Stimulated activated CD8-positive, alpha-beta memory T cell treated with anti-CD3 and anti-CD28 coated beads, Interleukin-7, amount 100 ng/mL, for 24 hours (primary cell): ENCODE results near the gene MAPK8.
"Not testable (repeated sequence)": the region's sequence is repeated elsewhere in the genome, so short reads cannot be mapped to it uniquely, and the experiment has no call there.

Experiments used
- DNase-seq: peaks from one replicate; pipeline ENCODE4 v3.0.0-alpha.2; 2020; ENCODE audit warnings: low read depth

The MAPK8 gene

DNA sequence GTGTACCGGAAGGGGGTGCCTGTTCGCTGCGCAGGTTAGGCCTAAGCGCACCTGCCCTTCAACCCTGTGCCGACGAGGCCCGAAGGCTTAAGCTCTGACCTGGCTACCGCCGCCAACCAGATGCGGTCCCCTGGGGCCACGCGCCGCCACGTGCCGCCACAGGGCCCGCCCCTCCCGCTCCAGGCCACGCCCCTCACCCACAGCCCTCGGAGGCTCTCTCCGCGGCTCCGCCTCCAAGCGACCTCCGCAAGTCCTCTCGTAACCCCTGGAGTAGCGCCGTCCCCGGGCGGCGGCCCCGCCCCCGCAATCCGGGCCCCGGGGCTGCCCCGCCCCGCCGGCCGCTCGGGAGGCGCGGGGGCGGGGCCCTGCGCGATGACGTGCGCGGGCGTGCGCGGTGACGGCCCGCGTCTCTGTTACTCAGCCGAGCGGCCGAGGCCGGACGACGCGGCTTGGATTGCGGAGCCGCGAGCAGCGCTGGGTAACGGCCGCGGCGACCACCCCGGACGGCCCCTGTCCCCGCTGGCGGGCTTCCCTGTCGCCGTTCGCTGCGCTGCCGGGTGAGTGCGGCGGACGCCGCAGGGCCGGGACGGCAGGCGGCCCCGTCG lies at the start of gene MAPK8:
MAPK8 (plus strand) TSS at position 413 of the 605 bp plus-strand sequence. CDS start 94,984 bp downstream, outside the sequence.
- DNase-seq, result peak; percentile 82

DNA sequence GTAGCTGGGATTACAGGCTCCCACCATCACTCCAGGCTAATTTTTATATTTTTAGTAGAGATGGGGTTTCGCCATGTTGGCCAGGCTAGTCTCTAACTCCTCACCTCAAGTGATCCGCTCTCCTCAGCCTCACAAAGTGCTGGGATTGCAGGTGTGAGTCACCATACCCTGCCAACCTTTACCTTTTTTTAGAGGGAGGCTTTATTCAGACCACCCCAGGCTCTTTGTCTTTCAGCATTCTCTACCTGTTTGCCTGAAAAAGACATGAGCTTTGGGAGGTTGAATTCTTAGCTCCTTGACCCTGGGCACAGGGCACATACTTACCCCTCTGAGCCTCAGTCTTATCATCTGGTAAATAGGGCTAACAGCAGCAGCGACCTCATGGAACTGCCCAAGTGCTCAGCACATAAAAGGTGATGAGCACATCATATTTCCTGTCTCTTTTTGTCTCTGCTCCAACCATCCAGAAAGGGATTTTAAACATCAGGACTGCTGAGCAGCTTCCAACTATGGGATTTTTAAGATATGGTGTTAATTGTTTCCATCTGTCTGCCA lies 49.0 kb upstream of the MAPK8 start:
- DNase-seq, result no peak

- no peak for DNase-seq
Measured at GRCh38 chr10:48258105-48258504, 48.4 kb upstream of the MAPK8 start.

- DNase-seq, result no peak
Measured at GRCh38 chr10:48266528-48266927, 39.9 kb upstream of the MAPK8 start.

DNA sequence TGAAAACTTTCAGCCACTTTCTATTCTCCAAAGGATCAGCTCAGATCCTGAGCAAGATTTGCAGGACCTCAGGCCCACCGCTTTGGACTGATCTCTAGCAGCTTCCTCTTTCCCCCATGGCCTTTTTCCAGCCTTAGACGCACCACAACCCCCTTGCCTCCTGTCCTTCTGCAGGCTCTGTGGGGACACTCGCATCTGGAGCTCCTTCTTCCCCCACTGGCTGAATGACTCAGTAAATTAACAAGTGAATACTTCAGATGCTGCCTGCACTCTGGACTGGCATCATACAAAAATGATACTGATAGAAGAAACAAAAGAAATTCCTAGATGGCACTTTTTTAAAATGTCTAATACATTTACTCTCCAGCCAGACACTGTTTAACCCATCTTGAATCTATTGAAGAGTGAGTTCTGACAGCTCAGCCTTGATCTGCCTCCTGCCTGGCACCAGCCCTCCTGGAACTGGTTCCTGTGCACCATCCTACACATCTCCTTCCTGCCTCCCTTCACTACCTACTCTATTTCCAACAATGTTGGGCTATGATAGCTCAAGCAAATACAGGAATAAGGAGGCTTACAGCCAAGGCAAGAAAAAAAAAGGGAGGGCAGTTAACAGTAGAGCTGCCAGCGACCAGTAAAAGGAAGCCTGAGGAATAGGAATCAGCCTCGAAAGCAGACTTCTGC lies 35.3 kb upstream of the MAPK8 start:
- no peak for DNase-seq

GRCh38 chr10:48272682-48273081 lies 33.8 kb upstream of the MAPK8 start:
- DNase-seq, result no peak

- no peak for DNase-seq
Measured at GRCh38 chr10:48273741-48274140, 32.7 kb upstream of the MAPK8 start.

DNA sequence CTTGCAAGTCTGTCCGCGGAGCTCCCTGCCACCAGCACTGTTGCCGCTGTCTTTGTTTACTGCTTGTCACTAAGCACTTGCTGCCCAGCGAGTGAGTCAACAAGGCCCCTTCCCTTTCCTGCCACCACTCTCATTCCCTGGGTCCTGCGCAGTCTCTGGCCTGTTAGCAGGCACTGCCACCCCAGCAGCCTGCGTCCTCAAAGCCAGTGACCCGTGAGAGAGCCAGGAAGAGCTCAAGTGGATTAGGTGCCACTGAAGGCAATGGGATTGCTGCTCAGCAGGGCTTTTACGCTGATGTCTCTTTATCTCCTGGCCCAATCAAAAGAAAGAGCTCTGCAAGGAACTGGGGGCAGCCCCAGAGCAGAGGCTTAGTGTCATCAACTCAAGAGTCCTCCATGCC lies 31.8 kb upstream of the MAPK8 start, which contains the start of gene FRMPD2:
FRMPD2 (minus strand) TSS at position 61 of the 400 bp plus-strand sequence. CDS start 129 bp downstream, outside the sequence.
- DNase-seq, result no peak

- no peak for DNase-seq
Measured at GRCh38 chr10:48277093-48277492, 29.4 kb upstream of the MAPK8 start.

- no peak for DNase-seq
Measured at GRCh38 chr10:48279081-48279751, 27.3 kb upstream of the MAPK8 start.

DNA sequence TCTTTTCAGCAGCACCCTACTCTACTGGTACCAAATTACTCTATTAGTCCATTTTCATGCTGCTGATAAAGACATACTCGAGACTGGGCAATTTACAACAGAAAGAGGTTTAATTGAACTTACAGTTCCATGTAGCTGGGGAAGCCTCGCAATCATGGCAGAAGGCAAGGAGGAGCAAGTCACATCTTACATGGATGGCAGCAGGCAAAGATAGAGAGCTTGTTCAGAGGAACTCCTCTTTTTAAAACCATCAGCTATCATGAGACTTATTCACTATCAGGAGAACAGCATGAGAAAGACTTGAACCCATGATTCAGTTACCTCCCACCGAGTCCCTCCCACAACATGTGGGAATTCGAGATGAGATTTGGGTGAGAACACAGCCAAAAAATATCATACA lies 24.8 kb upstream of the MAPK8 start:
- DNase-seq, result not testable (repeated sequence)

GRCh38 chr10:48282829-48283228 lies 23.6 kb upstream of the MAPK8 start:
- no peak for DNase-seq

- DNase-seq, result no peak
Measured at GRCh38 chr10:48284002-48284546, 22.4 kb upstream of the MAPK8 start.

DNA sequence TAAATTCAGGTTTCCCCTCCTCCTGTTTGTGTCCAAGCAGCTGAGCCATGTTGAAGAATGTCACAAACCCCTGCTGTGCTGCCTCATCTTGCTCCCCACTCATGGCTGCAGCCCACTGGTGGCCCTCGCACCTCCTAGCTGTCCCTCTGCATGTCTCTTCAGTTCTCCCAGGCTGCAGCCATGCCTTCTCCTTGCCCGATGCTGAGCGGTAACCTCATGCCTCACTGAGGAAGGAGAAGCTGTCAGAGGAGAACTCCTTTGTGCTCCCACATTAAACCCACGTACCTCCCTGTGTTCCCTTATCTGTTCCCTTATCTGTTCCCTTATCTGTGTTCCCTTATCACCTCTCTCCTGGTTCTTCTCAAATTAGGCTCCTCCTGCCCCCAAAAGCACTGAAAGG lies 21.7 kb upstream of the MAPK8 start:
- no peak for DNase-seq

GRCh38 chr10:48285710-48286109 lies 20.8 kb upstream of the MAPK8 start:
- DNase-seq, result no peak

DNA sequence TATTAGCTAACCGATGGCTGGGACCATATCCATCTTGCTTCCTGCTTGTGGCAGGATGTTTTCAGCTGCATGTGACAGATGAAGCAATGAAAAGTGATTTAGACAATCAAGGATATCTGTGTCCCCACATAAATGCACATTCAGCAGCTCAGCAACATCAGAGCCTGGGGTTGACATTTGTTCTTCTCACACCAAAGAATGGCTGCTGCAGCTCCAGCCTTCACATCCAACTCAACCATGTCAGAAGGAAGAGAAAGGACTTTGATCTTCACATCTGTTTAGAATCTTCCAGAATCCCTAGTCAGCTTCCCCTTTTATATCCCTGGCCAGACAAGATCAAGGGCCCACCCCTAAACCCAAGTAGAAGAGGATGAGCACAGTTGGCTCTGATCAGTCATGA lies 20.1 kb upstream of the MAPK8 start:
- no peak for DNase-seq

GRCh38 chr10:48287417-48288391 lies 18.8 kb upstream of the MAPK8 start:
- no peak for DNase-seq

- DNase-seq, result no peak
Measured at GRCh38 chr10:48288661-48289060, 17.8 kb upstream of the MAPK8 start.

GRCh38 chr10:48289501-48290238 lies 16.8 kb upstream of the MAPK8 start:
- DNase-seq, result no peak

DNA sequence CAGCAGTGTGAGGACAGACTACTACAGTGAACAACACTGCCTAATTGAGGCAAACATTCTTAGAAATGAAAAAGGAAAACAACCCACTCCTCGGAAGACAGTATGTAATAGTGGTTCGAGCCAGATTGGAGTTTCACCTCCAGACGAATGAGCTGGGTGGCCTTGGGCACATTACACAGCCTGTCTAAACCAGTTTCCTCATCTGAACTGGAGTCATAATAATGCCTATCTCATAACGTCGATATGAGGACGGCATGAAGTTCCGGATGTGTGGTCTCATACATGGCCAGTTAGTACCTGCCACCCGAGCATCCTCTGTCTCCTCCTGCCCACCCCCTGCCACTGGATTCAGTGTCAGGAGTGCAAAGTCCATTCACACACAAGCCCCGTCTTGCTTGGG lies 16.2 kb upstream of the MAPK8 start:
- no peak for DNase-seq

DNA sequence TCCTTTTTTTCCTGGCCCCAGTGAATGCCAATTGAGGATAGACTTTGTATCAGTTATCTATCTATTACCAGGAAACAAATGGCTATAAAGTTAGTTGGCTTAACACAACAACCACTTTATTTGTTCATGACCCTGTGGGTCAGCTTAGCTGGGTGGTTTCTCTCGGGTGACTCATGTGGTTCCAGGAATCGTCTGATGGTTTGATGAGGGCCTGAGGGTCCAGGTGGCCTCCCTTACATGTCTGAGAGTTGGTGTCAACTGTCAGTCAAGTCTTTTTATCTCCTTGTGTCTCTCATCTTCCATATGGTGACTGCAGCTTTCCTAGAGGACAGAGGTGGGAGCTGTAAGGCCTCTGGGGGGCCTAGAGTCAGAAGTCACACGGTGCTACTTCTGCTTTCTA lies 15.3 kb upstream of the MAPK8 start:
- DNase-seq, result no peak
